ENCODE results near the gene FSIP1. TPM values are rescaled to one million over a fixed set of nuclear protein-coding genes. Genes with fewer than 3 reads are reported as not detected.

The FSIP1 gene
- total and polyA plus RNA-seq, 2 donors from 2014 or later, result 0.75 to 2.4 TPM

GRCh38 chr15:39692356-39693327 lies 90.0 kb downstream of the FSIP1 start:
- Histone ChIP-seq H3K36me3 (ENCODE audit: control insufficient read depth in 2 of 3, insufficient read depth in 3 of 3, low read length in 3 of 3) (no peaks in the 10 kb centered on the region), H3K9me3 (ENCODE audit: control insufficient read depth in 2 of 3, insufficient read depth in 1 of 3, low read length in 3 of 3) (no peaks in the 10 kb centered on the region), H3K27ac (ENCODE audit: low read depth in 2 of 2, low read length in 2 of 2) (no peak overlapping the region), H3K27me3 (ENCODE audit: control insufficient read depth, insufficient read depth, low read length) (no peaks in the 10 kb centered on the region), H3K4me3 (ENCODE audit: low read length in 3 of 3) (peak overlapping the region; percentile 10 to 45 (median 27)), H3K9ac (ENCODE audit: low read length in 3 of 3) (no peak overlapping the region), H3K4me1 (ENCODE audit: control insufficient read depth in 2 of 3, insufficient read depth in 2 of 3, low read depth in 1 of 3, low read length in 3 of 3) (peaks cover 0 to 5% (median 0%) of the 10 kb centered on the region in 3 donors)
- peak in 4 of 5 donors; percentile 58 to 80 (median 75) for DNase-seq
- no peak for FAIRE-seq
- TF ChIP-seq, protein P1, sequence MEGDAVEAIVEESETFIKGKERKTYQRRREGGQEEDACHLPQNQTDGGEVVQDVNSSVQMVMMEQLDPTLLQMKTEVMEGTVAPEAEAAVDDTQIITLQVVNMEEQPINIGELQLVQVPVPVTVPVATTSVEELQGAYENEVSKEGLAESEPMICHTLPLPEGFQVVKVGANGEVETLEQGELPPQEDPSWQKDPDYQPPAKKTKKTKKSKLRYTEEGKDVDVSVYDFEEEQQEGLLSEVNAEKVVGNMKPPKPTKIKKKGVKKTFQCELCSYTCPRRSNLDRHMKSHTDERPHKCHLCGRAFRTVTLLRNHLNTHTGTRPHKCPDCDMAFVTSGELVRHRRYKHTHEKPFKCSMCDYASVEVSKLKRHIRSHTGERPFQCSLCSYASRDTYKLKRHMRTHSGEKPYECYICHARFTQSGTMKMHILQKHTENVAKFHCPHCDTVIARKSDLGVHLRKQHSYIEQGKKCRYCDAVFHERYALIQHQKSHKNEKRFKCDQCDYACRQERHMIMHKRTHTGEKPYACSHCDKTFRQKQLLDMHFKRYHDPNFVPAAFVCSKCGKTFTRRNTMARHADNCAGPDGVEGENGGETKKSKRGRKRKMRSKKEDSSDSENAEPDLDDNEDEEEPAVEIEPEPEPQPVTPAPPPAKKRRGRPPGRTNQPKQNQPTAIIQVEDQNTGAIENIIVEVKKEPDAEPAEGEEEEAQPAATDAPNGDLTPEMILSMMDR (IDR thresholded peaks at IDR 0.05; ENCODE audit: borderline replicate concordance, extremely low read depth, insufficient read depth), result no peak
- intact Hi-C loops (cut with DNase I), result loop anchor here (10.0 kb wide), 1 partner anchor 62 kb away; no protein-coding TSS in a partner anchor

- H3K4me1 ChIP-seq (ENCODE audit: control insufficient read depth in 2 of 3, insufficient read depth in 2 of 3, low read depth in 1 of 3, low read length in 3 of 3), result peaks cover 0 to 5% (median 0%) of the 10 kb centered on the region in 3 donors
- no peak overlapping the region for H3K4me3 ChIP-seq (ENCODE audit: low read length in 3 of 3)
- no peak overlapping the region for H3K27ac ChIP-seq (ENCODE audit: low read depth in 2 of 2, low read length in 2 of 2)
- H3K9me3 ChIP-seq (ENCODE audit: control insufficient read depth in 2 of 3, insufficient read depth in 1 of 3, low read length in 3 of 3), result no peaks in the 10 kb centered on the region
- no peaks in the 10 kb centered on the region for H3K36me3 ChIP-seq (ENCODE audit: control insufficient read depth in 2 of 3, insufficient read depth in 3 of 3, low read length in 3 of 3)
- no peaks in the 10 kb centered on the region for H3K27me3 ChIP-seq (ENCODE audit: control insufficient read depth, insufficient read depth, low read length)
- intact Hi-C loops (cut with DNase I), result loop anchor here (10.0 kb wide), 1 partner anchor 64 kb away; no protein-coding TSS in a partner anchor
- DNase-seq (no peak), FAIRE-seq (no peak)
- TF ChIP-seq, protein P1 (IDR thresholded peaks at IDR 0.05; ENCODE audit: borderline replicate concordance, extremely low read depth, insufficient read depth), result no peak
- no peak overlapping the region for H3K9ac ChIP-seq (ENCODE audit: low read length in 3 of 3)
These were observed 91.6 kb downstream of the FSIP1 start for GRCh38 chr15:39690881-39691634.

DNA sequence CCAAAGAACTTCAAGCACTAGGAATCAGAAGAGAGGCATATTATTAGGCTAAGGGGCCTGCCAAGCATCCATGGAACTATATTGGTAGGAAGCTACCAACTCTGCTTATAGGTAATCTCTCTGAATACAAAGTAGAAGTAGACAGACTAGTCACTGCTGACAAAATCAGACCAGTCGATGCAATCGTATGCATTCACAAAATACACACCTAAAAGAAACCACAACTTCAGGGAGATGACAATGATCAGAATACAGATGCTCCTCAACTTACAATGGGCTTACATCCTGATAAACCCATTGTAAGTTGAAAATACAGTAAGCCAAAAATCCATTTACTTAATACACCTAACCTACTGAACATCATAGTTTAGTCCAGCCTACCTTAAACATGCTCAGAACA lies 94.7 kb downstream of the FSIP1 start:
- no peak for DNase-seq
- FAIRE-seq, result no peak
- intact Hi-C loops (cut with DNase I), result no loop called here
- H3K4me3 ChIP-seq (ENCODE audit: low read length in 3 of 3), result no peak overlapping the region
- TF ChIP-seq, protein P1 (IDR thresholded peaks at IDR 0.05; ENCODE audit: borderline replicate concordance, extremely low read depth, insufficient read depth), result no peak
- H3K27me3 ChIP-seq (ENCODE audit: control insufficient read depth, insufficient read depth, low read length), result no peaks in the 10 kb centered on the region
- H3K27ac ChIP-seq (ENCODE audit: low read depth in 2 of 2, low read length in 2 of 2), result no peak overlapping the region
- H3K9me3 ChIP-seq (ENCODE audit: control insufficient read depth in 2 of 3, insufficient read depth in 1 of 3, low read length in 3 of 3), result no peaks in the 10 kb centered on the region
- no peaks in the 10 kb centered on the region for H3K36me3 ChIP-seq (ENCODE audit: control insufficient read depth in 2 of 3, insufficient read depth in 3 of 3, low read length in 3 of 3)
- H3K4me1 ChIP-seq (ENCODE audit: control insufficient read depth in 2 of 3, insufficient read depth in 2 of 3, low read depth in 1 of 3, low read length in 3 of 3), result peaks cover 0 to 4% (median 0%) of the 10 kb centered on the region in 3 donors
- H3K9ac ChIP-seq (ENCODE audit: low read length in 3 of 3), result no peak overlapping the region
